ENCODE data around the gene PITX3.
"Not testable (repeated sequence)": the region's sequence is repeated elsewhere in the genome, so short reads cannot be mapped to it uniquely, and the experiment has no call there.

GRCh38 chr10:102188941-102189898 lies 52.1 kb downstream of the PITX3 start:
- not testable (repeated sequence) for TF ChIP-seq YY1 (IDR thresholded peaks at IDR 0.05; ENCODE audit: borderline replicate concordance in 1 of 3, control insufficient read depth in 1 of 3, extremely low read depth in 1 of 3, insufficient read depth in 3 of 3, insufficient read length in 1 of 3, insufficient replicate concordance in 2 of 3, low read depth in 1 of 3, low read length in 2 of 3); ZBTB33 (CRISPR knock-in tag; IDR thresholded peaks at IDR 0.05); RNF2 (IDR thresholded peaks at IDR 0.05); ZFX (CRISPR knock-in tag; IDR thresholded peaks at IDR 0.05); NFATC3 (IDR thresholded peaks at IDR 0.05); POLR2A (conservative IDR thresholded peaks at IDR 0.05); ZNF121 (CRISPR knock-in tag; conservative IDR thresholded peaks at IDR 0.05); TEAD4 (IDR thresholded peaks at IDR 0.05; ENCODE audit: low read length); TEAD4 (CRISPR knock-in tag; IDR thresholded peaks at IDR 0.05; ENCODE audit: borderline replicate concordance); CTCF (IDR thresholded peaks at IDR 0.05 in 2 of 3, conservative IDR thresholded peaks at IDR 0.05 in 1 of 3; ENCODE audit: insufficient read depth in 2 of 3, low read depth in 1 of 3, low read length in 3 of 3); MXD1 (CRISPR knock-in tag; IDR thresholded peaks at IDR 0.05; ENCODE audit: borderline replicate concordance, poor library complexity, severe bottlenecking)
